Tibial nerve (tissue), 4 donors: ENCODE results near the gene TMEM19. TPM values are rescaled to one million over a fixed set of nuclear protein-coding genes. Genes with fewer than 3 reads are reported as not detected.
"Not testable (repeated sequence)": the region's sequence is repeated elsewhere in the genome, so short reads cannot be mapped to it uniquely, and the experiment has no call there.

Source experiments
- DNase-seq, 2 donors: peaks; one replicate each; pipeline ENCODE4 v3.0.0-alpha.2; 2019; ENCODE audit warnings: low spot score in 2 of 2
- H3K27ac ChIP-seq, 4 donors: fragments of 200-600 bp; sonication (generic) in 3 of 4; one replicate each; pipeline ENCODE4 v1.5.1; 2017 to 2019; ENCODE audit warnings: mild to moderate bottlenecking in 1 of 4
- H3K27me3 ChIP-seq, 2 donors: fragments of 200-600 bp; sonication (generic) in 1 of 2; one replicate each; pipeline versions ENCODE4 v1.5.1 to v1.6.0; 2017 to 2019
- H3K36me3 ChIP-seq, 3 donors: fragments of 200-600 bp; sonication (generic); one replicate each; pipeline ENCODE4 v1.5.1; 2018 to 2019
- H3K4me1 ChIP-seq, 4 donors: fragments of 200-600 bp; sonication (generic) in 3 of 4; one replicate each; pipeline ENCODE4 v1.5.1; 2017 to 2019
- H3K4me3 ChIP-seq, 4 donors: fragments of 200-600 bp; sonication (generic) in 3 of 4; one replicate each; pipeline ENCODE4 v1.5.1; 2017 to 2019; ENCODE audit warnings: mild to moderate bottlenecking in 1 of 4, moderate library complexity in 1 of 4
- H3K9me3 ChIP-seq, 4 donors: fragments of 200-600 bp; sonication (generic) in 3 of 4; one replicate each; pipeline ENCODE4 v1.5.1; 2017 to 2019
- CTCF ChIP-seq, 5 experiments: fragments of 200-600 bp in 3 of 5; fragments of 450-650 bp in 2 of 5; sonication (generic) in 3 of 5; IDR thresholded peaks; one replicate each; pipeline ENCODE4 v1.5.1; 2016 to 2019; ENCODE audit warnings: antibody characterized with exemption in 5 of 5, mild to moderate bottlenecking in 3 of 5, moderate library complexity in 2 of 5
- EP300 ChIP-seq, 2 donors: sonication (generic); formaldehyde crosslinking; IDR thresholded peaks; one replicate each; pipeline ENCODE4 v1.6.1; 2017; ENCODE audit warnings: antibody characterized with exemption in 2 of 2, mild to moderate bottlenecking in 1 of 2
- POLR2A ChIP-seq, 2 donors: fragments of 450-650 bp; IDR thresholded peaks; one replicate each; pipeline ENCODE4 v1.6.1; 2017; ENCODE audit warnings: antibody characterized with exemption in 2 of 2, mild to moderate bottlenecking in 2 of 2, moderate library complexity in 2 of 2
- WGBS, 2 donors: methylation state at CpG; one replicate each; pipeline ENCODE4 v1.1.5; 2018; 5-methylcytosine and 5-hydroxymethylcytosine counted together
- total RNA-seq, 4 donors: library from RNA; depleted of rRNA; stranded (reverse); fragments of >200 nt; gene quantifications; one replicate each; pipeline ENCODE4 v1.1.0, GENCODE V29; 2016

Gene TMEM19
- total RNA-seq, 4 donors from 2014 or later = 9.3 to 17.6 (median 16.0) TPM

DNA sequence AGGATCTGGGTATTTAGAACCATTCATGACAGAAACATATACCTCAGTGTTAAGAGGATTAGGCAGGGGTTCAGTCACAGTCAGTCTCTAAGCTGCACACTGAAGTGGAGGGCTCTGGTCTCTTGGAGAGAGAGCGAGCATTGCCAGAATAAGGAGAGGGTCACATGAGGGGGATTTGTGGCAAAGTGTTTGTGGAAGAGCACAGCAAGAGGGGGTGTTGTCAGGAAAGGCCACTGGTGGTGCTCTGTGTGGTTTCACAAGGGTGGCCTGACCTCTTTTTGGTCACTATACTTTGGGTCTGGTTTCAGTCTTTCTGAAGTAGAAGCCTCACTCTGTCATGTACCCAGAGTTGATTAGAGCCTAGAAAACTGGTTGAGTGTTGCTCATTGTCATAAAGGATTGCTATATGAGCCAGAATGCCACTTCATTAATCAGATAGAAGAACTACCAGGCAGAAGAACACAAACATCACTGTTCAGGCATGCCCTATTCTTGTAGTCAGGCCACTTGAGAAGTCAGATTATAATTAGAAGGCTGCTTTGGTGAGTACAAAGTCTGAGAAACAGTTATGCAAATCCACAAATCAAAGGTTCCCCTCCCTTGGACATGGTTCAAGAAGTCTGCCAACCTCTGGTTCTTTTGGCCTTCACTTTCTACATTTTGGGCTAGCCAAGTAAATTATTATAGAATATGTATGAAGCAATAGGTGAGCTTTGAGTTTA is 8.4 kb downstream of the TMEM19 start:
- no peak overlapping the region for H3K4me3 ChIP-seq
- peak overlapping the region in 1 of 4 donors; percentile 10 for H3K27ac ChIP-seq
- peaks cover 0 to 6% (median 2%) of the 10 kb centered on the region in 4 donors for H3K4me1 ChIP-seq
- DNase-seq = no peak
- WGBS, 2 donors = 89 to 100% methylated on average over 1 of the region's 1 CpG
- no peaks in the 10 kb centered on the region for H3K9me3 ChIP-seq
- H3K36me3 ChIP-seq = peaks cover 0 to 37% (median 4%) of the 10 kb centered on the region in 3 donors
- no peaks in the 10 kb centered on the region for H3K27me3 ChIP-seq
- TF ChIP-seq CTCF (IDR thresholded peaks at IDR 0.05) (no peak), EP300 (IDR thresholded peaks at IDR 0.05) (no peak), POLR2A (IDR thresholded peaks at IDR 0.05) (no peak)

- H3K36me3 ChIP-seq = peaks cover 0 to 52% (median 4%) of the 10 kb centered on the region in 3 donors
- H3K27ac ChIP-seq = no peak overlapping the region
- TF ChIP-seq EP300 (IDR thresholded peaks at IDR 0.05) (no peak), CTCF (IDR thresholded peaks at IDR 0.05) (no peak), POLR2A (IDR thresholded peaks at IDR 0.05) (no peak)
- DNase-seq = no peak
- H3K4me1 ChIP-seq = peaks cover 0 to 4% (median 0%) of the 10 kb centered on the region in 4 donors
- no peak overlapping the region for H3K4me3 ChIP-seq
- H3K9me3 ChIP-seq = no peaks in the 10 kb centered on the region
- 95 to 100% methylated on average over 1 of the region's 1 CpG for WGBS, 2 donors
- no peaks in the 10 kb centered on the region for H3K27me3 ChIP-seq
Observed at GRCh38 chr12:71695782-71696181, 9.9 kb downstream of the TMEM19 start.

DNA sequence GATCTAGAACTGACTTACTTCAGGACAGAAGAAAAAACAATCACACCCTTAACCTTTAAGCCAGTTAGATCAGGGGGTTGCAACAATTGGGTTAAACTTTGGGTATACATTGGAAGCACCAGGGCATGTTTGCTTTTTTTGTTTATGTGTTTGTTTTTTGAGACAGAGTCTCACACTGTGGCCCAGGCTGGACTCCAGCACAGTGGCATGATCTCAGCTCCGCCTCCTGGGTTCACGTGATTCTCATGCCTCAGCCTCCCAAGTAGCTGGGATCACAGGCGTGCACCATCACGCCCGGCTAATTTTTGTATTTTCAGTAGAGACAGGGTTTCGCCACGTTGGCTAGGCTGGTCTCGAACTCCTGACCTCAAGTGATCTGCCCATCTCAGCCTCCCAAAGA is 16.3 kb downstream of the TMEM19 start:
- WGBS, 2 donors = 90 to 95% methylated on average over 8 of the region's 8 CpGs
- not testable (repeated sequence) for H3K4me1 ChIP-seq, H3K9me3 ChIP-seq, H3K27me3 ChIP-seq, H3K27ac ChIP-seq, DNase-seq, H3K4me3 ChIP-seq
- peaks cover 0 to 77% (median 4%) of the 10 kb centered on the region in 3 donors for H3K36me3 ChIP-seq

GRCh38 chr12:71702590-71702989 is 16.7 kb downstream of the TMEM19 start:
- Histone ChIP-seq H3K36me3 (peaks cover 0 to 76% (median 4%) of the 10 kb centered on the region in 3 donors), H3K4me3 (no peak overlapping the region), H3K4me1 (no peaks in the 10 kb centered on the region), H3K9me3 (no peaks in the 10 kb centered on the region), H3K27me3 (no peaks in the 10 kb centered on the region), H3K27ac (no peak overlapping the region)
- no peak for DNase-seq
- TF ChIP-seq EP300 (IDR thresholded peaks at IDR 0.05) = no peak
- 99 to 100% methylated on average over 5 of the region's 5 CpGs for WGBS, 2 donors

- DNase-seq = no peak
- Histone ChIP-seq H3K4me3 (no peak overlapping the region), H3K27ac (no peak overlapping the region), H3K4me1 (no peaks in the 10 kb centered on the region), H3K27me3 (no peaks in the 10 kb centered on the region), H3K36me3 (peaks cover 0 to 73% (median 4%) of the 10 kb centered on the region in 3 donors), H3K9me3 (no peaks in the 10 kb centered on the region)
- WGBS, 2 donors = 47 to 77% methylated on average over 2 of the region's 2 CpGs
- TF ChIP-seq CTCF (IDR thresholded peaks at IDR 0.05) (no peak), POLR2A (IDR thresholded peaks at IDR 0.05) (no peak), EP300 (IDR thresholded peaks at IDR 0.05) (no peak)
Observed at GRCh38 chr12:71703206-71703605, 17.3 kb downstream of the TMEM19 start.

GRCh38 chr12:71704920-71705319 is 19.0 kb downstream of the TMEM19 start:
- Histone ChIP-seq H3K4me3 (no peak overlapping the region), H3K27ac (no peak overlapping the region), H3K36me3 (peaks cover 0 to 60% (median 0%) of the 10 kb centered on the region in 3 donors), H3K27me3 (no peaks in the 10 kb centered on the region), H3K9me3 (no peaks in the 10 kb centered on the region), H3K4me1 (no peaks in the 10 kb centered on the region)
- no peak for TF ChIP-seq CTCF (IDR thresholded peaks at IDR 0.05)
- TF ChIP-seq EP300 (IDR thresholded peaks at IDR 0.05) = no peak
- no peak for TF ChIP-seq POLR2A (IDR thresholded peaks at IDR 0.05)
- DNase-seq = no peak
- WGBS, 2 donors = 77 to 88% methylated on average over 2 of the region's 2 CpGs
